HG02885 (cell line): ENCODE data around the gene ABHD10.

Experiments
- ATAC-seq: cut with Tn5 transposase; IDR thresholded peaks from one replicate; pipeline ENCODE4 v1.9.1; 2021; ENCODE audit warnings: mild to moderate bottlenecking; ENCODE audit not compliant: unreplicated experiment, poor library complexity

ABHD10 gene

GRCh38 chr3:111978583-111979433, at the start of gene ABHD10:
TSS of gene ABHD10 (plus strand) at chr3:111979026. CDS start at chr3:111979062, 36 bp downstream.
- peak; percentile 94 for ATAC-seq

DNA sequence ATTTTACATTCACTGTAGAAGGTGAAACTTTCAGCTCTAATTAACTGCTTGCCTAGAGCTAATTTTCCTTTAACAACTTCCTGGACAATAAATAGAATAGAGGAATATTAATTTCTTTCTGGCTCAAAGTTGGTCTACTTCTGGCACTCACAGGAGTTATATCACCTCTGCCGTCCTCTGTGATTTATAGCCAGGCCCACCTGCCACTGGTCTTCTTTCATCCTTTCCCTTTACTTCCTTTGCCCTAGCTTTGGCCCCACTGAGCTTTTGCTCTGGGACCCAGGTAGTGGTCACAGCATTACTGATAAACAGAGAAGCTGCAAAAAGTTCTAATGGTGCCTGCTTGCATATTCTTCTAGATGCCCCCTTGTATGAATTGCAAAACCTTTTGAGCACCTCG, 49.3 kb upstream of the ABHD10 start:
- ATAC-seq, result no peak

DNA sequence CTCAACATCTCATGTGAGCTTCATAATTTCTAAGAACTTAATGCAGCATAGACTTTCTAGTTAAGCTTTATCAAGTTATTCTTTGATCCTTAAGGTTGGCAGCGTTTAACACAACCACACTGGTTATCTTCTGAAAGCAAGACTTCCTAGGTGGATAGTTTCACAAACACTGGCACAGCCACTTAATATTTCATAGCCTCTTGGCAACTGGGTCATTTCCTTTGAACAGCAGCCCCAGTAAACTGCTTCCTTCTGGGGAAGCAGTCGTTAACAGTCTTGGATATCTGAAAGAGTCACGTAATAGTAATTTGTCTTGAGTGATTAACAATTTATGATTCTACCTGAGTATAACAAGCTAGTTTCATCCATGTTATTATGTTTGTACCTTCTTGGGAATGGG, 45.9 kb upstream of the ABHD10 start:
- ATAC-seq, result no peak

GRCh38 chr3:111936191-111936841, 42.5 kb upstream of the ABHD10 start:
- ATAC-seq, result no peak

DNA sequence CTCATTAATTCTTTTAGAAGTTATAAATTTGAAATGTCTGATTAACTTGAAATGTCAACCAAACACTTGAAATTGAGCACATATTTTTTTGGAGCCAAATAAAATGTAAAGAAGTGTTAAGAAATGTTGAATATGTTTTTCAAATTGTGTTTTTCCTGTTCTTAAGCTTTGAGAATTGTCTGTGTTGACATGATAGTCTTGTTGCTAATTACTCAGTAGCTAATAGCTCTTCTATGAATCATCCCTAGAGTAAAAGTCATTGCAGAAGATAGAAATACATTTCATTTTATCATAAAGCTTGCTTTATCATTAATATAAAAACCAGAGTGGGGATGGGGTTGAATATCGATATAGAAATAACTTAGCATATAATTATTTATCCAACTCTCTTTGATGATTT, 41.9 kb upstream of the ABHD10 start:
- no peak for ATAC-seq

DNA sequence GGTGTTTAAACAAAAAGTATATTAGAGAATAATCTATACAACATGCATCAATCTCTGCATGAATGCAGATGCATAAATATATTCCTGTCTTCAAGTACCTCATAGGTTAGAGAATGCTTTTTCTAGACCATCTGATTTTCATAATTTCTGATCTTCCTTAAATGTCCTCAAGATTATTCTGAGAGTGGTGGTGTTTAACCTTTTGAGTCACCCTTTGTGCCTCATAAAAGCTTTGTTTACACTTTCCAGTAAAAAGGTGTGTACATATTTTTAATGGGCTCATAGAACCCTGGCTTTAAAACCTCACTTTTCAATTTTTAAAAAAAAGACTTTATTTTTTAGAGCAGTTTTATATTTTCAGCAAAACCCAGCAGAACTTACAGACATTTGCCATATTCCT, 41.0 kb upstream of the ABHD10 start:
- no peak for ATAC-seq

GRCh38 chr3:111939873-111940272, 39.0 kb upstream of the ABHD10 start:
- ATAC-seq, result no peak

- no peak for ATAC-seq
Observed at GRCh38 chr3:111943533-111943932, 35.3 kb upstream of the ABHD10 start.

GRCh38 chr3:111944372-111944771, 34.5 kb upstream of the ABHD10 start:
- no peak for ATAC-seq

GRCh38 chr3:111947231-111947630, 31.6 kb upstream of the ABHD10 start:
- no peak for ATAC-seq

- ATAC-seq, result no peak
Observed at GRCh38 chr3:111948786-111949185, 30.0 kb upstream of the ABHD10 start.

DNA sequence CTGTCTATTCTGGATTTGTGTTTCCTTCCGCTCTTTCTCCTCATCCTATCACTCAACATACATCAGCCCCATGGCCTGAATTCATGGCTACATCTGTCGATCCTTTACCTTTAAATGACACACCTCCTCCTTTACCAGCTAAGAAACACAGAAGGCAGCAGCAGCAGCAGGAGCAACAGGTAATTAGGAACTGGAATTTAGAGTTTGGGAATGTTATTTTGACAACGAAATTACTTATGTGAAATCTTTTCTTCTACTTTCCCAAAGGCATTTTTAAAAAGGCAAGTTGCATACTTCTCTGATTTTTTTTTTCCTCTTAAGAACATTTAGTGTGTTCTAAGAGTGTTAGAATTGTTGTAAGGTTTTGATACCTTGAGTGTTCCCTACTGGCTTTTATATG, 29.1 kb upstream of the ABHD10 start:
- no peak for ATAC-seq

DNA sequence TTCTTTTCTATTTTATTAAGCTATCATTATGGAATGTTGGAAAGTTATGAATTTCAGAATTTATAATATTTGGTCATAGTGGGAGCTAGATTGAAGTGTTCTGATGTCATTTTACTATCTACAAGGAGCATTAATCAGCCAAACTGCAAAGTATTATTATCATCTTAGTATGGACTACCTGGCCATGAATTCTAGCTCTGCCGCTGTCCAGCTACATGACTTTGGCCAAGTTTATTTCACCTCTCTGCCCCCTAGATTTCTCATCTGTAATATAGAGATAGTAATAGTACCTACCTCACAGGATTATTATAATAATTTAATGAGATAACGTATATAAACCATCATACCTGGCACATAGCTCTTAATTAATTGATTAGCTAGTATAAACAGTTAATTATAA, 27.8 kb upstream of the ABHD10 start:
- no peak for ATAC-seq

DNA sequence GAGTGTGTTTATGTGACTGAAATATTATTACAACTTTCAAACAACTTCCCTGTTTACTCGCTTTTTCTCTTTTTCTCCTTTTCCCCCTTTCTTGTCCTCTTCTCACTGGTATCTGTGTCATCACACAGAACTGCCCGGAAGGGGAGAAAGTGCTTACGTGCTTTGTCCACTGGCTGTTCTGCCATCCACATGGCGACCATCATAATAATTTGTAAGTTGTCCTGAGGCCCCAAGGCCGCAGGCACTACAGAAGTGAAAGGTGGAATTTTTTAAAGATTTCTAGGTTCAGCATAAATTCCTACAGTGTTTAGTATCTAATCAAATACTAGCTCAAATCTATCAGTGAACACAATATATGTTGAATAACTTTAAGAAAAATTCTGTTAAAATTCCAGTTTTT, 26.7 kb upstream of the ABHD10 start:
- ATAC-seq, result no peak

DNA sequence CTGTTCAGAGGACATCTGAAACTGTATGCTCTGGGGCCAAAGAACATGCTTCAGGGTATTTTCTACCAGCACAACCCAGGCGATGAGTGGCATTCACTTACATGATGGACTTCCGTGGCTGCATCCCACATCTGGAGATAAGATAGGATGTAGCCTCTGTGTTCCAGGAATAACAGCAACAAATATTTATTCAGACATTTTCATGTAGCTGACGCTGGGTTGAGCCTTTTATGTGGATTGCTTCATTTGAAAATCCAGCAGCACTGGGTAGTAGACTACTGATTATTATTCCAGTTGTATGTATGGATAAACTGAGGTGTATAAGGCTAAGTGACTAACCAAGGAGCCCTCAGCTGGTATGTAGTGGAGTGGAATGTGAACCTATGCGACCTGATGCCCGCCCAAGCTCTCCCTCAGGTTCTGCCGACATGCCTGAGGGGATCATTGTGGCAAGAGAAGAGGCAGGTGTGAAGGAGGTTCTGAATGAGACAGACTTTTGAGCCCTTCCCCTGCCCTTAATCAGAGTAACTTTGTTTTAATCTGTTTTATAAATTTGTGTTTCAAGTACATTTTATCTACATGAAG, 25.9 kb upstream of the ABHD10 start:
- ATAC-seq, result no peak

DNA sequence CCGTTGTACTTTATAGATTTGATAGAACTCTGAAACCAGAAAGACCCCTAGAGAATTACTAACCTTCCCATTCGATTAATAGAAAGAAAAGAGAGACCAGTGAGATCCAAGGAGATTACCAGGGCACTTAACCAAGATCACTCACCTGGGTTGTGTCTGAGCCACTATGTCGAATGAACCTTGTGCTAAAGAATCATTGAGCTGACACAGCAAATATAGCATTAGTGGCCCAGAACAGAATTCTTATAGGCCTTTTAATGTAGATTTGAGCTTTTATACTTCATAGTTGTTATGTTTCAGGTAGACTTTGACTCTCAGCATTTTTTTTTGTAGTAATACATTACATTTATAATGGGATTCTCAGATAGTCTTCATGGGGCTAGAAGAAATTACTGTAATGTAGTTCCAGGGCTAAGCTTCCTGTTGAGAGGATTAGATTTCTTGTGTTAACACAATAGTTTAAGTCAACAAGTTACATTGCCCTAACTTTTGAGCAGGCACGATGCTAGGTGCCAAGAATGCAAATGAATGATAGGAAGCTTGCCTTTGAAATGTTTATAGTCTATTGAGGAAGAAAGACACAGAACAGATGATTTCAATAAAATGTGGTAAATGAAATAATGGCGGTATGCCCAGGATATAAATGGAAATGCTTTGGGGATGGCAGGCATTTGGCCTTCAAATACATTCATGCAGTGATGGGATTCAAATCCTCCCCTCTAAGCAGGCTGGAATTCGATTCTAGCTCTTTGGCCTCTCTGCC, 24.4 kb upstream of the ABHD10 start:
- ATAC-seq, result no peak

GRCh38 chr3:111955876-111956275, 22.9 kb upstream of the ABHD10 start:
- ATAC-seq, result no peak

DNA sequence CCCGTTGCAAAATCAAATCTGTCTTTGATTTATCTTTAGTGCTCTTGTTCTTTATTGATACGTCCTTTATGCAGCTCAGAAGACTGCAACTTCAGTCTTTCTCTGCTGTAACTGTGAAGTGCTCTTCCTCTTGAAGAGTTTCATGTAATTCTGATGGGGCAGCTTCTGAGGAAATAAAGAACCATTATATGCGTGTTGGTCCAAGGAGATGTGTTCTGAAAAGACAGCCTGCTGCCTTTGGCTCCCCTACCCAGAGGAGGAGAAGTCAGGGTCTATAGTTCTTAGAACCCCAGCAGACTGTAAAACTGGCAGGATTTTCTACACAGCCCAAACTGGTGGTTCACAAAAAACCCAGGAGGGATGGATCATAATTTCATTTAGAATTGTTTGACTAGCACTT, 22.4 kb upstream of the ABHD10 start:
- no peak for ATAC-seq

GRCh38 chr3:111956995-111957734, 21.7 kb upstream of the ABHD10 start:
- no peak for ATAC-seq
